Thoracic aorta (tissue), 2 donors: Measurements from ENCODE around the gene TSC22D3. TPM values are rescaled to one million over a fixed set of nuclear protein-coding genes. Genes with fewer than 3 reads are reported as not detected.
"Not testable (repeated sequence)": the region's sequence is repeated elsewhere in the genome, so short reads cannot be mapped to it uniquely, and the experiment has no call there.

ENCODE experiments used
- ATAC-seq: fragments of 150-250 bp; one replicate; pipeline ENCODE4 v1.8.0; 2017; ENCODE audit warnings: low read depth; ENCODE audit not compliant: insufficient number of reproducible peaks, low FRiP score
- DNase-seq: peaks from one replicate; pipeline ENCODE4 v3.0.0-alpha.2; 2020; ENCODE audit warnings: low spot score
- H3K27ac ChIP-seq, 2 donors: fragments of 200-600 bp; sonication (generic); 1 replicate in 1 of 2; 2 replicates in 1 of 2; pipeline ENCODE4 v1.5.1; 2016; ENCODE audit warnings: mild to moderate bottlenecking in 2 of 2, moderate library complexity in 2 of 2
- H3K27me3 ChIP-seq: fragments of 200-600 bp; sonication (generic); replicated peaks from 2 replicates; pipeline ENCODE4 v1.6.0; 2016; ENCODE audit warnings: mild to moderate bottlenecking; ENCODE audit not compliant: insufficient read depth
- H3K36me3 ChIP-seq: fragments of 200-600 bp; sonication (generic); one replicate; pipeline ENCODE4 v1.5.1; 2016
- H3K4me1 ChIP-seq, 2 donors: fragments of 200-600 bp; sonication (generic); 1 replicate in 1 of 2; 2 replicates in 1 of 2; pipeline versions ENCODE4 v1.5.1 to v1.6.0; 2016; ENCODE audit warnings: low read depth in 2 of 2, mild to moderate bottlenecking in 1 of 2; ENCODE audit not compliant: control insufficient read depth in 1 of 2
- H3K4me3 ChIP-seq: fragments of 200-600 bp; sonication (generic); 2 replicates; pipeline ENCODE4 v1.5.1; 2016; ENCODE audit warnings: mild to moderate bottlenecking
- H3K9me3 ChIP-seq: fragments of 200-600 bp; sonication (generic); 2 replicates; pipeline ENCODE4 v1.5.1; 2016
- CTCF ChIP-seq: fragments of 200-600 bp; sonication (generic); IDR thresholded peaks from one replicate; pipeline ENCODE4 v1.5.1; 2019; ENCODE audit warnings: antibody characterized with exemption
- total RNA-seq, 2 donors: library from RNA; depleted of rRNA; stranded (reverse); fragments of >200 nt; gene quantifications; one replicate each; pipeline versions ENCODE4 v1.1.0 to v1.2.3, GENCODE V29; 2016

Gene TSC22D3
- 100 to 1,000 TPM; 326 to 551 TPM for total RNA-seq

GRCh38 chrX:107775734-107776511 is at the start of gene TSC22D3:
TSS of gene TSC22D3 (minus strand) at chrX:107775787. CDS start at chrX:107775419, 368 bp downstream.
- H3K4me3 ChIP-seq, result peak within 1 kb of the TSS; percentile 81
- H3K36me3 ChIP-seq, result no peaks in the 10 kb centered on the region
- H3K27me3 ChIP-seq, result no peaks in the 10 kb centered on the region
- H3K27ac ChIP-seq, result peak within 1 kb of the TSS; percentile 78 to 87
- H3K4me1 ChIP-seq, result peaks cover 0 to 7% of the 10 kb centered on the region in 2 donors
- H3K9me3 ChIP-seq, result no peaks in the 10 kb centered on the region
- peak; percentile 78 for ATAC-seq
- peak; percentile 18 for DNase-seq
- TF ChIP-seq CTCF, result no peak

GRCh38 chrX:107823456-107823855 is 47.9 kb upstream of the TSC22D3 start:
- no peak overlapping the region for H3K4me3 ChIP-seq

GRCh38 chrX:107823042-107823441 is 47.5 kb upstream of the TSC22D3 start:
- Histone ChIP-seq H3K27ac (no peak overlapping the region), H3K4me1 (peaks cover 0 to 4% of the 10 kb centered on the region in 2 donors), H3K36me3 (no peaks in the 10 kb centered on the region), H3K27me3 (no peaks in the 10 kb centered on the region), H3K9me3 (no peaks in the 10 kb centered on the region), H3K4me3 (no peak overlapping the region)
- DNase-seq (no peak), ATAC-seq (no peak)
- no peak for TF ChIP-seq CTCF

More at GRCh38 chrX:107823456-107823855, 47.9 kb upstream of the TSC22D3 start:
- Histone ChIP-seq H3K36me3 (no peaks in the 10 kb centered on the region), H3K27ac (no peak overlapping the region), H3K27me3 (no peaks in the 10 kb centered on the region), H3K4me1 (peaks cover 0 to 4% of the 10 kb centered on the region in 2 donors), H3K9me3 (no peaks in the 10 kb centered on the region)
- no peak for TF ChIP-seq CTCF
- DNase-seq (no peak), ATAC-seq (no peak)

- no peaks in the 10 kb centered on the region for H3K27me3 ChIP-seq
- no peak overlapping the region for H3K27ac ChIP-seq
- ATAC-seq (no peak), DNase-seq (no peak)
- no peaks in the 10 kb centered on the region for H3K4me1 ChIP-seq
- H3K9me3 ChIP-seq, result no peaks in the 10 kb centered on the region
- TF ChIP-seq CTCF, result no peak
- no peaks in the 10 kb centered on the region for H3K36me3 ChIP-seq
- H3K4me3 ChIP-seq, result no peak overlapping the region
These were observed 43.4 kb upstream of the TSC22D3 start for GRCh38 chrX:107818900-107819521.

- not testable (repeated sequence) for ATAC-seq, DNase-seq
These were observed 34.5 kb upstream of the TSC22D3 start for GRCh38 chrX:107810053-107810452.

More at GRCh38 chrX:107810053-107810452, 34.5 kb upstream of the TSC22D3 start:
- H3K27ac ChIP-seq, H3K4me3 ChIP-seq, H3K27me3 ChIP-seq, H3K36me3 ChIP-seq, H3K9me3 ChIP-seq, H3K4me1 ChIP-seq: not testable (repeated sequence)
